Neuron (in vitro differentiated cells): ENCODE measurements around the gene PACS1.

Experiments
- H2AFZ ChIP-seq: one replicate; pipeline ENCODE4 v1.6.1; 2013; ENCODE audit warnings: low read depth, mild to moderate bottlenecking, inconsistent platforms, low read length, moderate library complexity
- H3K27me3 ChIP-seq: one replicate; pipeline ENCODE4 v1.6.1; 2013; ENCODE audit warnings: low read length; ENCODE audit not compliant: insufficient read depth
- H3K36me3 ChIP-seq: one replicate; pipeline ENCODE4 v1.6.1; 2013; ENCODE audit warnings: low read length; ENCODE audit not compliant: insufficient read depth
- H3K4me1 ChIP-seq: one replicate; pipeline ENCODE4 v1.6.1; 2013; ENCODE audit warnings: low read length; ENCODE audit not compliant: insufficient read depth
- H3K4me3 ChIP-seq: 2 replicates; pipeline ENCODE4 v1.5.1; 2013; ENCODE audit warnings: mild to moderate bottlenecking, low read length, moderate library complexity
- H3K9me3 ChIP-seq: one replicate; pipeline ENCODE4 v1.6.1; 2013; ENCODE audit warnings: low read length

Gene PACS1

DNA sequence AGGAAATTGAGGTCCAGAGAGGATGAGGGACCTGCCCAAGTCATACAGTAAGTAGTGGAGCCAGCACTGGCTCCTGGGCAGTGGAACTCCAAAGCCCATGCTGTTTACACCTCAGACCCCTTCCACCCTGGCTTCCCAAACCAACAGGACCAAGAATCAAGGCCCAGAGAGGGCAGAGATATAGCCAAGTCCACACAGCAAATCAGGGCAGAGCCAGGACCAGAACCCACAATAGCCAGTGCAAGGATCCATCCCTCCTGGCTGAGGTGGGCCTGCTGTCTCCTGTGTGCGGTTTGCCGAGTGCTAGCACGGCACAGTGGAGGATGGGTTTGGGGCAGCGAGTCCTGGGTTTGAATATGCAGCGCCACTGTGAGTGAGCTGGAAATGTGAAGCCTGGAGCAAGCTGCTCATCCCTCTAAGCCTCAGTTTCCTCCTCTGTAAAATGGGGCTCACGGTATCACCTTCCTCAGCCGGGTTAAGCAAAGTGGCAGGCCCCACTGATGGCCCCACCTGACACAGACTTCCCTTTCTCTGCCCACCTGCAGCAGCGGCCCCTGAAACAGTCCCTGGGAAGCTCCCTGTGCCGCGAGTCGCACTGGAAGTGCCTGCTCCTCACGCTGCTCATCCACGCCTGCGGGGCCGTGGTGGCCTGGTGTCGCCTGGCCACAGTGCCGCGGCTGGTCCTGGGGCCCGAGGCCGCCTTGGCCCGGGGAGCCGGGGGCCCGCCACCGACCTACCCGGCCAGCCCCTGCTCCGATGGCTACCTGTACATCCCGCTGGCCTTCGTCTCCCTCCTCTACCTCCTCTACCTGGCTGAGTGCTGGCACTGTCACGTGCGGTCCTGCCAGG is 223.9 kb downstream of the PACS1 start:
- Histone ChIP-seq H3K4me3 (no peak overlapping the region), H3K9me3 (no peaks in the 10 kb centered on the region), H3K27me3 (peaks cover 62% of the 10 kb centered on the region)

More for the DNA sequence above, 223.9 kb downstream of the PACS1 start:
- no peak overlapping the region for H2AFZ ChIP-seq
- no peaks in the 10 kb centered on the region for H3K36me3 ChIP-seq
- peaks cover 16% of the 10 kb centered on the region for H3K4me1 ChIP-seq
